GM12891 (cell line): Measurements from ENCODE around the gene KCTD15.
"Not testable (repeated sequence)": the region's sequence is repeated elsewhere in the genome, so short reads cannot be mapped to it uniquely, and the experiment has no call there.

ENCODE experiments used
- DNase-seq: peaks from one replicate; pipeline ENCODE4 v3.0.0; 2011; ENCODE audit warnings: low spot score; ENCODE audit not compliant: insufficient read length
- FAIRE-seq: peaks from 2 replicates; lab custom pipeline; 2011; peaks lifted over from hg19 to GRCh38; lab: Jason Lieb, UNC
- PAX5 ChIP-seq: IDR thresholded peaks from 2 replicates; pipeline ENCODE4 v1.6.1; 2011; ENCODE audit warnings: low read length, moderate library complexity, mild to moderate bottlenecking; ENCODE audit not compliant: insufficient read depth, severe bottlenecking
- POLR2A ChIP-seq: IDR thresholded peaks from 2 replicates; pipeline ENCODE4 v1.6.1; 2011; ENCODE audit warnings: low read depth, low read length, control low read depth
- POLR2AphosphoS5 ChIP-seq: IDR thresholded peaks from 2 replicates; pipeline ENCODE4 v1.6.1; 2011; ENCODE audit warnings: low read depth, low read length, control low read depth
- POU2F2 ChIP-seq: IDR thresholded peaks from 2 replicates; pipeline ENCODE4 v1.6.1; 2011; ENCODE audit warnings: low read depth, mild to moderate bottlenecking, control low read depth, low read length, moderate library complexity
- SPI1 ChIP-seq: IDR thresholded peaks from 2 replicates; pipeline ENCODE4 v1.6.1; 2011; ENCODE audit warnings: low read depth, low read length, control low read depth
- TAF1 ChIP-seq: IDR thresholded peaks from 2 replicates; pipeline ENCODE4 v1.6.1; 2011; ENCODE audit warnings: low read depth, low read length, control low read depth

Gene KCTD15

DNA sequence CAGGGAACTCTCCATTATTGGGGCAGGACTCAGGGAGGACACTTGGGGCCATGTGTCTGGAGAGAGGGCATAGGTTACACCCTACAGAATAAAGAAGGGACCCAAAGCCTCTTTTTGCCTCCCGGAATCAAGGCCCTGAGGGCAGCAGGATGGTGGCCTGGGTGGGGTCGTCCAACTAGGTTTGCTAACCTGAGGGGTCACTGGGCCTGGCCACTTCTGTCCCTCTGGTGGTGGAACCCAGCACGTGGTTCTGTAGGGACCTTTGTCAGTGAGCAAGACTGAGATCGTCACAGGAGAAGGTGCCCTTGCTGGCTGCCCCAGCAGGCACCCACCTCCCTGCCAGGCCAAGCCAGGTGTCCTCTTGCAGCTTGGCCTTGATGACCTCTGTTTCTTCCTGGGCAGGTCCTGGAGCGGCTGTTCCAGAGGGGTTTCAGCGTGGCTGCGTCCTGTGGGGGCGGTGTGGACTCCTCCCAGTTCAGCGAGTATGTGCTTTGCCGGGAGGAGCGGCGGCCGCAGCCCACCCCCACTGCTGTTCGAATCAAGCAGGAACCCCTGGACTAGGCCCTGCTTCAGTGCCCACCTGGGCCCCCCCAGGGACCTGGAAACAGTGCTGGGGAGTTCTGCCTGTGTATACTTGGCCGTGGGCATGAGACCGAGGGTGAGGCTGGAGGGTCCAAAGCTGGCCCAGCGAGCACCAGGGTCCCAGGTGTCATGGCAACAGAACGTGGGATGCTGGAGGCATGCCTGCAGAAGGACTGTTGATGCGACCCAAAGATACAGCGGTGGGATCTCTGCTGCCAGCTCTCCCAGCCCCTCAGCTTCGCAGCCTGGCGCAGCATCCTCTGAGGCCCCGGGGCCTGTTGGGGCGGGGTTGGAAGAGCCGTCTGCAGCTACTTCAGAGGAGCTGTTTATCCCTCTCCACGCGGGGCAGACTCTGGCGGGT is 16.0 kb downstream of the KCTD15 start:
- FAIRE-seq (no peak), DNase-seq (no peak)
- TF ChIP-seq SPI1: no peak
- TF ChIP-seq POLR2A: no peak
- TF ChIP-seq POLR2AphosphoS5: no peak
- no peak for TF ChIP-seq POU2F2
- no peak for TF ChIP-seq PAX5
- no peak for TF ChIP-seq TAF1

DNA sequence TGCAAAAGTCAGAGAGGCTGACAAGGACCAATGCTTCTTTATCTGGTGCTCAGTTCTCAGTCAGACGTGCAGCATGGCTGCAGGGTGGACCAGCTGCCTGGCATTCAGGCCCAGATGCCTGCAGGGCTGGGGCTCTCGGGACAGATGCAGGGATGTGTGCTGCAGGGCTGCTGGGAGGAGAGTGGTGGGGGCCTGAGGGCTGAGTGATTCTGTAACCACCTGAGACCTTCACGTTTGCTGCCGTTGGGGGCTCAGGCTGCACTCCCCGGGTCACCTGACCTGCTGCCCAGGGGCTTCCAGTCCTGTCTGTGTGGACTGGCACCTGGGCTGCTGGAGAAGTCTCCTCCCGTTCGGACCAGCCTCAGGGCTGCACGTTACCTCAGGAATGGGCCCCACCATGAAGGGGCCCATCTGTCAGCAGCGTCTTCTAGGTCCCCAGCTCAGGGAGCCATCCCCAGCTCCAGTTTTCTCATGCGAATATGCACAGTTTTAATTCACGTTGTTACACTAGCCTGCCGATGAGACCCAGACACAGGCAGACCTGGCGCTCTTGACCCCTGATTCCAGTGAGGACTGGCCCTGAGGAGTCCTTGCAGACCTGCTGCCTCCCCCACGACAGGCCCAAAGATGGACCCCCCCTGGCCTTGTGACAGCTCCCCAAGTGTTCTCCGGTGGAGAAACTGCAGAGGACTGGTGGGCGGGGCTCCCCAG is 16.9 kb downstream of the KCTD15 start:
- FAIRE-seq (no peak), DNase-seq (no peak)
- TF ChIP-seq SPI1 (no peak), PAX5 (no peak), POLR2A (no peak), POLR2AphosphoS5 (no peak), TAF1 (no peak), POU2F2 (no peak)

DNA sequence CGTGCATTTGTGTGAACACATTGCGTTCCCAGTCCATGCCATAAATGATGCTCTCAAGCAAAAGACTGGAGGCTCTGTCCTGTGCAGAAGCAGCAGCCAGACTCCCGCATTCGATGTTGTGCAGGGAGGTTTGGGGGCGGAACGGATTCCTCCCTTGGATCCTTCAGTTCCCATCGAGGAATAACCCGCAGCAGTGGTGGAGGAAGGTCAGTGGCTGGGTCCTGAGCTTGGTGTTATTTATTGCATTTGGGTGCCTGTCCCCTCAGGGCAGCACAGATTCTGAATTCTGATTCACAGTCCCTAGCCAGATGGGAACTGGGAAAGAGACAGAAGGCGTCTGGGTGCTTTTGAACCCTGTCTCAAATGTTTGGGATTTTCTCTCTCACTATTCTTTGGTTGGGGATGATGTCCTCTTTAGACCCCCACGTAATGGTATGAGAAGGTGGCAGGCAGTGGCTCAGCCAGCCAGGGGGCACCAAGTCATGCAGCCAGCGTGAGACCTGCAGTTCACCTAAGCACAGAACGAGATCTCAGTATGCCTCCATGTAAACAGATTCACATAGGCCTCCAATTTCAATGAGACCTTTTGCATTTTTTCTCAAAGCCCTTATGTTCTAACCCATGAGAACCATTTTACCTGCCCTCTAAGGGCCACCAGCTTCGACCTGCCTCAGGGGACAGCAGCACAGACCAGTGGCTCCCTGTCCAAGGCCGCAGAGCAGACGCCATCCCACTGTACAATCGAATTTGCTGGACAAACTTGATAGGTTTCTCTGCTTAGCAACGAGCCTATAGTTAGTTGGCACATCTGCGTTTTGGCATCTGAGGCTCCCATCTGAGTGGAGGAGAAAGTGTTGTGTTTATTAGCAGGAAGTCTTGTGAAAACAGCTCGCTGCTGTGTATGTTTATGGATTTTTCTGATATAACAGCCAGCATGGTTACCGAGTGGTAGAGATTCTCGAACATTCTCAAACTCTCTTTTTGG is 17.8 kb downstream of the KCTD15 start:
- FAIRE-seq: no peak
- TF ChIP-seq POLR2A: no peak
- TF ChIP-seq SPI1: no peak
- no peak for TF ChIP-seq TAF1
- no peak for TF ChIP-seq PAX5
- TF ChIP-seq POU2F2: no peak
- no peak for TF ChIP-seq POLR2AphosphoS5
- DNase-seq: no peak

DNA sequence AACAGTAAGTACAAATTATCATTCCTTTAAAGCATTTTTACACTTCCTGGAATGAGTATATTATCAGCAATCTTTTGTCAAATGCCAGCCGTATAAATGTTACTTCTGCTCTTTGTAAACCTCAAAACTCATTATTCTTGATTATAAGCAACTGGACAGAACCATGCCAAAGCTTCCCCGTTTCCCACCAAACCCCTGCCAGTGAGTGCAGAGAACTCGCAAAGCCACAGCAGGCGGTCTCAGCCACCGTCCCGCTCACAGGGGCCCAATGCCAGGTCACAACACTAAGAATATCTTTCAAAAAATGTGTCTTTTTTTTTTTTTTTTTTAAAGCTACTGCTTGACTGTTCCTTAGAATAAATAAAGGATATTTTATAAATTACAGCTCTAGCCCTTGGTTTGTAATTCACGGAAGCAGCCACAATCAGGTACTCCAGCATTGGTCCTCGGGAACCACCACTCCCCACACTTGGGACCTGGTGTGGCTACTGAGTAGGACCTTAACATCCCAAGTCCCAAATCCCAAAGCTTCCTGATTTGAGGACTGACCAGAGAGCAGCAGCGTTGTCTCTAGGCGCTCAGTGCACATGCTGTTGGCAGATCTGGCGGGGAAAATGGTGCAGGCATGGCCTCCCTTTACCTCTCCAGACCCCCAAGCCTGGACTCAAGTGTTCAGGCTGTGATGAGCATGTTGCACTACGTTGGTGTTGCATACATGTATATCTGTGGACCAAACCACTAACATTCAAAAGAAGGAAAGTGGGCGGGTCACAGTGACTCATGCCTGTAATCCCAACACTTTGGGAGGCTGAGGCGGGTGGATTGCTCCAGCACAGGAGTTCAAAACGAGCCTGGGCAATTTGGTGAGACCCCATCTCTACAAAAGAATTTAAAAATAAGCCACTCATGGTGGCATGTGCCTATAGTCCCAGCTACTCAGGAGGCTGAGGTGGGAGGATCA is 19.0 kb downstream of the KCTD15 start:
- no peak for FAIRE-seq
- TF ChIP-seq TAF1 (no peak), POLR2A (no peak), SPI1 (no peak), POU2F2 (no peak), PAX5 (no peak), POLR2AphosphoS5 (no peak)
- DNase-seq: no peak

DNA sequence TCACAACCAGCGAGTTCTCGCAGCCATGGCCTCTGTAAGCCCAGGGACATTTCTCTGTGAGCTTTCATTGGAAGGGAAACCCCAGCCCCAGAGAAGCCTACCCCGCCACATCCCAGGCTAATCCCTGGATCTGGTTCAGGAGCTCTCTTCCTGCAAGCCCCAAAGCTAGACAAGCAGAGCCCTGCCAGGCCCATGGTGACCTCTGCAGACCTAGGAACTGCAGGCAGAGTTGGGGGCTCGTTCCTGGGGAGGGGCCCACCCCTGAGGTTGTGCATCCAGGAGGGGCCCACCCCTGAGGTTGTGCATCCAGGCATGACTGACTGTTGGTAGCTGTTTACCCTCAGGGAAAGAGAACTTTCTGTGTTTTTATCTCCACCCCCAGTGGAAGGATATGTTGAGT is 21.7 kb downstream of the KCTD15 start:
- no peak for TF ChIP-seq SPI1
- no peak for TF ChIP-seq POU2F2
- no peak for TF ChIP-seq TAF1
- TF ChIP-seq POLR2AphosphoS5: no peak
- no peak for TF ChIP-seq PAX5
- TF ChIP-seq POLR2A: no peak
- no peak for FAIRE-seq
- DNase-seq: no peak

DNA sequence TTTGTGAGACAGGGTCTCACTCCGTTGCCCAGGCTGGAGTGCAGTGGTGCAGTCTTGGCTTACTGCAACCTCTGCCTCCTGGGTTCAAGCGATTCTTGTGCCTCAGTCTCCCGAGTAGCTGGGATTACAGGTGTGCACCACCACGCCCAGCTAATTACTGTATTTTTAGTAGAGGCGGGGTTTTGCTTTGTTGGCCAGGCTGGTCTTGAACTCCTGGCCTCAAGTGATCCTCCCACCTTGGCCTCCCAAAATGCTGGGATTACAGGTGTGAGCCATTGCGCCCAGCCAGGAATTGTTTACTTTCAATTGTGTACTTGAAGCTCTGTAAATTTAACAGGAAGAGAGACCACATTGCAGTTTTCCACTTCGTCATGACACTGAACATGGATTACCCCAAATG is 22.4 kb downstream of the KCTD15 start:
- not testable (repeated sequence) for FAIRE-seq, DNase-seq

DNA sequence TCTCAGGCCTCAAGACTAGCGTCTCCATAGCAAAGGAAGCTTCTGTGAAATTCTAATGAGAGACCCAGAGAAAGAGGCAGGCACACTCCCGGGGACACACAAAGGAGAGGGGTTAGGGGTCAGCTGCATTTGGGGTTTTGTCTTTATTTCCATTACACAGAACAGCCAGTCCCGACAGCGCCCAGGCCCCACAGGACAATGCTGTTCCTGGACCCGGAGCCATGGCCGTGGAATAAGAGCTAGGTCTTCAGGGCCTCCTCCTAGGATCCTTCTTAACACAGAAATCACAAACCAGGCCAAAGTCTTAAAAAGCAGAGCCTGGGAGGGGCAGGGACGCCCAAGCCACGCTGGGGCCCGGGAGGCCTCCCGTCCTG is 22.8 kb downstream of the KCTD15 start:
- FAIRE-seq (no peak), DNase-seq (no peak)
- TF ChIP-seq SPI1: no peak
- no peak for TF ChIP-seq POLR2A
- TF ChIP-seq TAF1: no peak
- TF ChIP-seq POU2F2: no peak
- TF ChIP-seq POLR2AphosphoS5: no peak
- no peak for TF ChIP-seq PAX5

DNA sequence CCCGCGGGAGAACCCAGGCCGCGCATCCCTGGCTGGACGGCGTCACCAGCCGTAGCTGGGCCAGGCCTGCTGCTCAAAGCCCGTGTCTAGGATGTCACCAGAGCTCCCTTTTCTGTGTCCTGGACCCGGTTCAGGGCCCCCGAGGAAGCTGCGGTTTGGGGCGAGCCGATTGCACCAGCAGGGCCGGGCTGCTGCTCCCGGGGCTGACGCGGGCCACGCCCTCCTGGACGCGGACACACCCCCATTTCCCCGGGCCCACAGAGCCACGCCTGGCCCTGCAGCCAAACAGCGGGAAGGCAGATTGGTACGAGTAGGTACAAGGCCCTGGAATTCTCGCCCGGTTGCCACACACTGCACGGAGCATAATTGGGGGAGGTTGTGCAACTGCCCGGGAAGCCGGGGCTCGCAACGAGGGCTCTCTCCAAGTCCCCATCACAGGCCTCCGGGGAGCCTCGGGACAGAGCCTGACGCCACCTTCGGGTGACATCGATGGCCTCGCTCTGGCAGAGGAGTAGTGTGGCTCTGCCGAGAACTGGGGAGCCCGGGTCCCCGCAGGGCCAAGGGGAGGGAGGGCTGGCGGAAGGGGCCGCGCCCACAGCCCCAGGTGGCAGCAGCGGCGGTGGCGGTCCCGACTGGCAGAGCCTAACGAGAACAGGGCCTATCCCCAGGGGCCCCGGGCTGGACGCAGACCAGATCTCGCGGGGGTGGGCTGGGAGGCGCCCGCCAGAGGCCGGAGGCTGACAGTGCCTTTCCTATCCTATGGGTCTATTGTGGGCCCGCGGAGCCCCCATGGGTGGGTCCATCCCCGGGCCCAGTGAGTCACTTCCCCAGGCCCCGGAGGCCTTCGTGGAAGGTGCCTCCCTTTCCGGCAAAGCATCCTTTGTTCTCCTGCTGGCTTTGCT is 23.5 kb downstream of the KCTD15 start:
- TF ChIP-seq PAX5: no peak
- no peak for TF ChIP-seq POU2F2
- no peak for TF ChIP-seq TAF1
- TF ChIP-seq POLR2A: no peak
- no peak for TF ChIP-seq SPI1
- TF ChIP-seq POLR2AphosphoS5: no peak
- FAIRE-seq (no peak), DNase-seq (no peak)
